H1 (cell line): ENCODE measurements around the gene ACAP3.

Source experiments
- ASH2L ChIP-seq: fragments of 200-600, 300-600 bp; sonication (generic); IDR thresholded peaks from one replicate; pipeline ENCODE4 v1.7.1; 2017; ENCODE audit warnings: low read length
- CEBPB ChIP-seq: IDR thresholded peaks from 2 replicates; pipeline ENCODE4 v1.6.1; 2012; ENCODE audit warnings: low read depth, low read length
- CTCF ChIP-seq, 3 experiments: IDR thresholded peaks; 1 replicate in 2 of 3; 2 replicates in 1 of 3; pipeline versions ENCODE4 v1.5.1 to v1.6.1; 2011; ENCODE audit warnings: low read length in 3 of 3, mild to moderate bottlenecking in 3 of 3, inconsistent platforms in 2 of 3, low read depth in 1 of 3, moderate library complexity in 1 of 3; ENCODE audit not compliant: insufficient read depth in 1 of 3; ENCODE audit errors: control extremely low read depth in 1 of 3
- EP300 ChIP-seq, 2 experiments: IDR thresholded peaks; 1 replicate in 1 of 2; 2 replicates in 1 of 2; pipeline ENCODE4 v1.6.1; 2011 to 2012; ENCODE audit warnings: low read depth in 2 of 2, low read length in 2 of 2, mild to moderate bottlenecking in 2 of 2, borderline replicate concordance in 1 of 2, inconsistent platforms in 1 of 2, moderate library complexity in 1 of 2
- GABPA ChIP-seq: IDR thresholded peaks from 2 replicates; pipeline ENCODE4 v1.6.1; 2011; ENCODE audit warnings: mild to moderate bottlenecking, low read length, moderate library complexity, borderline replicate concordance; ENCODE audit not compliant: insufficient read depth
- POLR2AphosphoS5 ChIP-seq: IDR thresholded peaks from 2 replicates; pipeline ENCODE4 v1.6.1; 2011; ENCODE audit warnings: low read depth, low read length
- SUZ12 ChIP-seq: fragments of 200-600 bp; sonication (generic); IDR thresholded peaks from 2 replicates; pipeline ENCODE4 v1.6.1; 2012; ENCODE audit warnings: mild to moderate bottlenecking, inconsistent platforms, low read length, moderate library complexity, mixed read lengths
- TCF12 ChIP-seq: IDR thresholded peaks from 2 replicates; pipeline ENCODE4 v1.6.1; 2011; ENCODE audit warnings: low read depth, mild to moderate bottlenecking, low read length

- TF ChIP-seq TCF12 (no peak), EP300 (IDR thresholded peaks at IDR 0.05; ENCODE audit: borderline replicate concordance in 1 of 2, low read depth in 2 of 2, low read length in 2 of 2) (no peak), GABPA (no peak), CTCF (IDR thresholded peaks at IDR 0.05; ENCODE audit: control extremely low read depth in 1 of 3, insufficient read depth in 1 of 3, low read depth in 1 of 3, low read length in 3 of 3) (no peak), CEBPB (no peak), POLR2AphosphoS5 (no peak), ASH2L (no peak), SUZ12 (no peak)
Measured at GRCh38 chr1:1254667-1254998, 53.1 kb downstream of the ACAP3 start.
